HepG2 (cell line): ENCODE measurements around the gene ADAM8. TPM values are rescaled to one million over a fixed set of nuclear protein-coding genes. Genes with fewer than 3 reads are reported as not detected.

ENCODE experiments used
- ATAC-seq: fragments of 200-7000 bp; cut with Tn5 transposase; 3 replicates; pipeline ENCODE4 v1.9.1; 2020; ENCODE audit warnings: mild to moderate bottlenecking, moderate library complexity
- BruUV-seq: library from RNA; stranded (reverse); fragments of 400-500 nt; replicated peaks from 2 replicates; lab custom pipeline; 2021; lab: Mats Ljungman, UMichigan
- CTCF ChIA-PET: fragments of 300-600 bp; formaldehyde crosslinking; extraction: SDS; loops from one replicate; lab custom pipeline; 2021; ENCODE audit warnings: low total read pairs, inconsistent platforms, low intra/inter-chr PET ratio; lab: Yijun Ruan, JAX
- POLR2A ChIA-PET: fragments of 350-600 bp; sonication (Branson Sonifier 250); formaldehyde crosslinking; loops from one replicate; lab custom pipeline; 2020; ENCODE audit warnings: antibody characterized with exemption, inconsistent platforms; lab: Yijun Ruan, JAX
- DNase-seq: peaks from one replicate; pipeline ENCODE4 v3.0.0-alpha.2; 2015; ENCODE audit warnings: low spot score
- FAIRE-seq: peaks from 3 replicates; lab custom pipeline; 2011; peaks lifted over from hg19 to GRCh38; lab: Jason Lieb, UNC
- H2AFZ ChIP-seq: one replicate; pipeline ENCODE4 v1.6.1; 2011; ENCODE audit warnings: low read length, inconsistent platforms
- H3K27ac ChIP-seq: fragments of 300-600 bp; 3 replicates; pipeline ENCODE4 v1.8.0; 2011; ENCODE audit warnings: mixed run types, mild to moderate bottlenecking, mixed read lengths, low read length, inconsistent platforms; ENCODE audit not compliant: insufficient read depth; ENCODE audit errors: extremely low read length
- H3K27me3 ChIP-seq, 2 experiments: fragments of 200-600 bp in 1 of 2; 2 replicates in 1 of 2; 3 replicates in 1 of 2; pipeline versions ENCODE4 v1.6.0 to v1.8.0; 2011; ENCODE audit warnings: low read length in 2 of 2, mild to moderate bottlenecking in 2 of 2, moderate library complexity in 2 of 2, inconsistent platforms in 1 of 2; ENCODE audit not compliant: insufficient read depth in 2 of 2, control insufficient read depth in 1 of 2
- H3K36me3 ChIP-seq, 2 experiments: fragments of 200-600 bp in 1 of 2; replicated peaks in 1 of 2; 2 replicates in 1 of 2; 3 replicates in 1 of 2; pipeline versions ENCODE4 v1.5.1 to v1.8.0; 2011; ENCODE audit warnings: low read length in 2 of 2, inconsistent platforms in 1 of 2; ENCODE audit not compliant: insufficient read depth in 2 of 2, control insufficient read depth in 1 of 2
- H3K4me1 ChIP-seq: 2 replicates; pipeline ENCODE4 v1.5.1; 2012; ENCODE audit warnings: low read length, inconsistent platforms; ENCODE audit not compliant: insufficient read depth
- H3K4me2 ChIP-seq: 2 replicates; pipeline ENCODE4 v1.6.0; 2011; ENCODE audit warnings: low read depth, low read length, inconsistent platforms
- H3K4me3 ChIP-seq, 3 experiments: fragments of 200-600 bp in 1 of 3; sonication (generic), shearing (Covaris generic) in 1 of 3; replicated peaks in 1 of 3; 2 replicates each; pipeline ENCODE4 v1.5.1; 2011 to 2016; ENCODE audit warnings: low read length in 3 of 3, inconsistent platforms in 2 of 3, low read depth in 2 of 3, mild to moderate bottlenecking in 2 of 3, control low read depth in 1 of 3, mixed read lengths in 1 of 3; ENCODE audit not compliant: insufficient read depth in 1 of 3
- H3K79me2 ChIP-seq: one replicate; pipeline ENCODE4 v1.6.1; 2011; ENCODE audit warnings: low read length, inconsistent platforms; ENCODE audit not compliant: insufficient read depth
- H3K9ac ChIP-seq: 2 replicates; pipeline ENCODE4 v1.6.0; 2011; ENCODE audit warnings: mild to moderate bottlenecking, low read depth, low read length, inconsistent platforms; ENCODE audit not compliant: insufficient read depth
- H3K9me3 ChIP-seq: 2 replicates; pipeline ENCODE4 v1.5.1; 2012; ENCODE audit warnings: mild to moderate bottlenecking, low read length
- H4K20me1 ChIP-seq: 2 replicates; pipeline ENCODE4 v1.6.0; 2011; ENCODE audit warnings: inconsistent platforms, mild to moderate bottlenecking, low read length, moderate library complexity; ENCODE audit not compliant: insufficient read depth
- ATRX ChIP-seq: sonication (generic); formaldehyde crosslinking; IDR thresholded peaks from 2 replicates; pipeline ENCODE4 v1.4.0; 2020; ENCODE audit warnings: missing genetic modification reagents, borderline replicate concordance
- CERS6 ChIP-seq: sonication (generic); formaldehyde crosslinking; IDR thresholded peaks from 2 replicates; pipeline ENCODE4 v1.5.0; 2020; ENCODE audit warnings: missing genetic modification reagents
- FOXM1 ChIP-seq: sonication (generic); formaldehyde crosslinking; IDR thresholded peaks from 2 replicates; pipeline ENCODE4 v1.5.0; 2020; ENCODE audit warnings: missing genetic modification reagents
- PRMT3 ChIP-seq: sonication (generic); formaldehyde crosslinking; IDR thresholded peaks from 2 replicates; pipeline ENCODE4 v1.8.1; 2022; ENCODE audit warnings: low read depth, mild to moderate bottlenecking, moderate library complexity, missing genetic modification reagents, borderline replicate concordance
- WIZ ChIP-seq: sonication (generic); formaldehyde crosslinking; IDR thresholded peaks from 2 replicates; pipeline ENCODE4 v1.5.1; 2020; ENCODE audit warnings: mild to moderate bottlenecking, missing genetic modification reagents
- ZFP41 ChIP-seq: sonication (generic); formaldehyde crosslinking; IDR thresholded peaks from 2 replicates; pipeline ENCODE4 v1.4.0; 2020; ENCODE audit warnings: mild to moderate bottlenecking, missing genetic modification reagents, borderline replicate concordance
- ZNF282 ChIP-seq: fragments of 450-650 bp; IDR thresholded peaks from 2 replicates; pipeline ENCODE4 v1.6.1; 2018; ENCODE audit not compliant: partially characterized antibody
- ZNF331 ChIP-seq: sonication (generic); formaldehyde crosslinking; IDR thresholded peaks from 2 replicates; pipeline ENCODE4 v1.4.0; 2020; ENCODE audit warnings: missing genetic modification reagents
- ZNF772 ChIP-seq: sonication (generic); formaldehyde crosslinking; IDR thresholded peaks from 2 replicates; pipeline ENCODE4 v1.5.0; 2020; ENCODE audit warnings: mild to moderate bottlenecking, missing genetic modification reagents
- ZSCAN20 ChIP-seq: sonication (generic); formaldehyde crosslinking; IDR thresholded peaks from 2 replicates; pipeline ENCODE4 v1.4.0; 2020; ENCODE audit warnings: missing genetic modification reagents, mild to moderate bottlenecking, borderline replicate concordance
- ZSCAN9 ChIP-seq: IDR thresholded peaks from 2 replicates; pipeline ENCODE4 v1.6.1; 2016; ENCODE audit warnings: borderline replicate concordance
- whole genome bisulfite sequencing: methylation state at CpG from one replicate; pipeline ENCODE4 v1.1.6; 2017; ENCODE audit warnings: low lambda C conversion rate; 5-methylcytosine and 5-hydroxymethylcytosine counted together
- in situ Hi-C: cut with HindIII; loops from 2 replicates; pipeline ENCODE4 v1.10.0; 2017; ENCODE audit warnings: low pct_unique_long_range_greater_than_20kb; ENCODE audit not compliant: extremely low pct_ligation_motif_present
- intact Hi-C: fragments of 100-400 bp; cut with micrococcal nuclease; formaldehyde crosslinking; loops from one replicate; pipeline ENCODE4 v1.10.0; 2022; ENCODE audit not compliant: unreplicated experiment
- polyA plus RNA-seq, 8 experiments: library from polyadenylated mRNA; depleted of rRNA in 3 of 8; stranded (reverse) in 7 of 8; unstranded in 1 of 8; fragments of >200 nt; fragmentation: Illumina TruSeq in 4 of 8; extraction: Trizol in 4 of 8; gene quantifications; 2 replicates each; pipeline versions ENCODE4 v1.2.1 to v1.2.3, GENCODE V29; 2011 to 2016; ENCODE audit warnings: low read depth in 4 of 8, missing spikeins in 1 of 8, mixed read lengths in 1 of 8; ENCODE audit not compliant: insufficient read depth in 1 of 8
- total RNA-seq, 5 experiments: library from RNA; depleted of rRNA; stranded (reverse); fragments of >200 nt; fragmentation: Illumina TruSeq; extraction: Trizol; gene quantifications; 2 replicates each; pipeline ENCODE4 v1.2.3, GENCODE V29; 2016; ENCODE audit warnings: low read depth in 1 of 5
- TF ChIP-seq, protein P1 (sequence below): sonication (generic); formaldehyde crosslinking; IDR thresholded peaks from 2 replicates; pipeline ENCODE4 v1.4.0; 2020; ENCODE audit warnings: mild to moderate bottlenecking, missing genetic modification reagents

ADAM8 gene
- total and polyA plus RNA-seq, 2 of the 13 experiments (the other 11 are each of a cell fraction or from before 2014, with no cell fraction given), result 0.24 to 0.93 TPM

DNA sequence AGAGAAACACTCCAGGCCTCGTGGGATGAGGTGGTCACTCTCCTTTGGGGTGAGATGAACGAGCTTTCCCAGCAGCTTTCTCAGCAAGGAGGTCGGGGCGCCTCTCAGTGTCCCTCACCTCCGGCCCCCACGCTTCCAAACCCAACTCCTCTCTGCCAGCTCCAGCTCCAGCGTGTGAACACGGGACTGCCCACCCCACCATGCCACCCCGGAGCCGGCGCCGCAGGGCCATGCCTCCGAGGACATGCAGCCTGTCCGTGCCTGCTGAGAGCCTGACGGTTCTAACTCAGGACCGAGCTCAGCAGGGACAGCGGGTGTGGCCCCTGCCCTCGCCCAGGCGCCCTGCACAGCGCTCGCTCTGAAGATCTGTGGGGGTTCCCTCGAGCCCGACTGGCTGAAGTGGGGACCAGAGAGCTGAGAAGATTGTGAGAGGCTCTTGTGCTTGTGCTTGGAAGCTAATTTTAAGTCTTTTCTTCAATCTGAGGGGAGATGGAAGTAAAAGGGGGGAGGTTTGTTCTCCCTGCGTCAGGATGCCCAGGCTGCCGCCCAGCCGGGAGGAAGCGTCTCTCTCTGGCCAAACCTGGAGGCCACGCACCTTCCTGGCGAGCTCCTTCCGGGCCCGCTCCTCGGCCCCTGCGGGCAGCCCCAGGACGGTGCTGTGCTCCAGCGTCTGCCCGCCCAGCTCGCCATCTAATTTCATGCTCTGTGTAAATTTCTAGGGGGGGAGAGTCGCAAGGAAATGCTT lies 5.1 kb upstream of the ADAM8 start:
- intact Hi-C loops (no loop called here), in situ Hi-C loops (no loop called here)
- no peaks in the 10 kb centered on the region for H3K79me2 ChIP-seq
- FAIRE-seq (no peak), DNase-seq (no peak), ATAC-seq (no peak)
- WGBS, result 93% methylated on average over 34 of the region's 38 CpGs
- H3K4me2 ChIP-seq, result no peak overlapping the region
- H3K4me1 ChIP-seq, result peaks cover 23% of the 10 kb centered on the region
- H4K20me1 ChIP-seq, result peaks cover 7% of the 10 kb centered on the region; the same call in 1 of the 2 replicates
- BruUV-seq, result no TSS peak
- ChIA-PET CTCF (no interaction called here), POLR2A (no interaction called here)
- H3K36me3 ChIP-seq, result peaks cover 23 to 54% of the 10 kb centered on the region in 2 experiments; a peak in 4 of 5 replicates
- no peak for TF ChIP-seq CERS6 (CRISPR knock-in tag)
- TF ChIP-seq ZNF331 (CRISPR knock-in tag), result no peak
- no peak overlapping the region for H3K9ac ChIP-seq
- H2AFZ ChIP-seq, result no peak overlapping the region
- no peaks in the 10 kb centered on the region for H3K9me3 ChIP-seq
- H3K27ac ChIP-seq, result no peak overlapping the region
- H3K4me3 ChIP-seq, result no peak overlapping the region
- H3K27me3 ChIP-seq, result no peaks in the 10 kb centered on the region; a peak in 1 of 5 replicates

DNA sequence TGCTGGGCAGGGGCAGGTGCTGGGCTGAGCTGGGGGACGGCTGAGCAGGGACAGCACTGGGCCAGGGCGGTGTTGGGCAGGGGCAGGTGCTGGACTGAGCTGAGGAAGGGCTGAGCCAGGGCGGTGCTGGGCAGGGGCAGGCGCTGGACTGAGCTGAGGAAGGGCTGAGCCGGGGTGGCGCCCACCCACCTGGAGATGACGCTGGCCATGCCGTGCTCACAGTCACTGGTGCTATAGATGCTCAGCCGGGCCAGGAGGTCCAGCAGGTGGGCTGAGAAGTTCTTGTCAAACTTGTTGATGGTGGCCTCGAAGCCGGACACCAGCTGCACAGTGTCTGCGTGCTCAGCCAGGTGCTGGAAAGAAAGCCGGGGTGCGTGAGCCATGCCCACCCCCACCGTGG lies 4.4 kb upstream of the ADAM8 start:
- WGBS, result 94% methylated on average over 5 of the region's 15 CpGs
- TF ChIP-seq WIZ (CRISPR knock-in tag) (no peak), PRMT3 (CRISPR knock-in tag) (no peak), ATRX (CRISPR knock-in tag) (no peak), ZFP41 (no peak), FOXM1 (CRISPR knock-in tag) (no peak), ZSCAN9 (CRISPR knock-in tag) (no peak), ZNF282 (no peak), ZNF772 (CRISPR knock-in tag) (no peak), ZSCAN20 (no peak)
- TF ChIP-seq, protein P1, sequence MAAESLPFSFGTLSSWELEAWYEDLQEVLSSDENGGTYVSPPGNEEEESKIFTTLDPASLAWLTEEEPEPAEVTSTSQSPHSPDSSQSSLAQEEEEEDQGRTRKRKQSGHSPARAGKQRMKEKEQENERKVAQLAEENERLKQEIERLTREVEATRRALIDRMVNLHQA (CRISPR knock-in tag), result no peak
- H3K4me2 ChIP-seq, result no peak overlapping the region
- intact Hi-C loops (no loop called here), in situ Hi-C loops (no loop called here)
- no peak for FAIRE-seq
- peaks cover 23 to 47% of the 10 kb centered on the region in 2 experiments; a peak in 4 of 5 replicates for H3K36me3 ChIP-seq
- CTCF ChIA-PET, result no interaction called here
- H3K4me3 ChIP-seq, result no peak overlapping the region
- H3K4me1 ChIP-seq, result peaks cover 23% of the 10 kb centered on the region
- H3K27me3 ChIP-seq, result peaks cover 0 to 4% of the 10 kb centered on the region in 2 experiments; a peak in 2 of 5 replicates
- no peak for ATAC-seq
- no peak overlapping the region for H3K9ac ChIP-seq
- H3K79me2 ChIP-seq, result no peaks in the 10 kb centered on the region
- no peak for DNase-seq
- no peak overlapping the region for H3K27ac ChIP-seq
- no peaks in the 10 kb centered on the region for H3K9me3 ChIP-seq
- POLR2A ChIA-PET, result no interaction called here
- no TSS peak for BruUV-seq
- H2AFZ ChIP-seq, result no peak overlapping the region
- H4K20me1 ChIP-seq, result peaks cover 7% of the 10 kb centered on the region; the same call in 1 of the 2 replicates
